ENCODE measurements around the gene SUPT4H1.
A peak's percentile ranks its signal among the peaks of the same experiment; 100 is the strongest.

SUPT4H1 gene

GRCh38 chr17:58328195-58329034, 23.6 kb downstream of the SUPT4H1 start, which contains the start of gene TSPOAP1:
Gene TSPOAP1, minus strand, starts transcription at chr17:58328795. Its CDS starts 875 bp downstream, at chr17:58327920.
- DNase-seq, result peak; percentile 21 to 64 (median 56)

- DNase-seq, result peak in 1 of 6 experiments; percentile 20
These were observed 24.4 kb downstream of the SUPT4H1 start for GRCh38 chr17:58327363-58328194.

GRCh38 chr17:58326609-58327362, 25.2 kb downstream of the SUPT4H1 start:
- DNase-seq, result no peak

GRCh38 chr17:58325976-58326468, 26.0 kb downstream of the SUPT4H1 start:
- no peak for DNase-seq

GRCh38 chr17:58325289-58325726, 26.7 kb downstream of the SUPT4H1 start:
- DNase-seq, result no peak

GRCh38 chr17:58324409-58325288, 27.4 kb downstream of the SUPT4H1 start:
- DNase-seq, result no peak

- no peak for DNase-seq
These were observed 28.0 kb downstream of the SUPT4H1 start for GRCh38 chr17:58324056-58324408.

- no peak for DNase-seq
These were observed 28.5 kb downstream of the SUPT4H1 start for GRCh38 chr17:58323366-58324055.

GRCh38 chr17:58322581-58323185, 29.3 kb downstream of the SUPT4H1 start:
- no peak for DNase-seq

GRCh38 chr17:58321571-58322525, 30.2 kb downstream of the SUPT4H1 start:
- no peak for DNase-seq

- DNase-seq, result no peak
These were observed 31.3 kb downstream of the SUPT4H1 start for GRCh38 chr17:58320570-58321323.

- no peak for DNase-seq
These were observed 31.8 kb downstream of the SUPT4H1 start for GRCh38 chr17:58320163-58320558.

GRCh38 chr17:58319173-58320162, 32.5 kb downstream of the SUPT4H1 start:
- no peak for DNase-seq

- DNase-seq, result no peak
These were observed 33.3 kb downstream of the SUPT4H1 start for GRCh38 chr17:58318627-58319172.

GRCh38 chr17:58318065-58318481, 33.9 kb downstream of the SUPT4H1 start:
- no peak for DNase-seq

- peak; percentile 55 to 78 (median 61) for DNase-seq
These were observed 34.5 kb downstream of the SUPT4H1 start for GRCh38 chr17:58317421-58318064.
